Cardiac fibroblast (primary cell): ENCODE data around the gene FADS6.

ENCODE experiments used
- DNase-seq, 2 donors: peaks; one replicate each; pipeline versions ENCODE4 v3.0.0 to v3.0.0-alpha.2; 2010; ENCODE audit warnings: low read depth in 2 of 2
- H3K4me3 ChIP-seq, 2 donors: replicated peaks in 1 of 2; 1 replicate in 1 of 2; 2 replicates in 1 of 2; pipeline ENCODE4 v1.5.1; 2011; ENCODE audit warnings: low read depth in 2 of 2, low read length in 2 of 2, mild to moderate bottlenecking in 2 of 2, moderate library complexity in 1 of 2
- CTCF ChIP-seq: IDR thresholded peaks from one replicate; pipeline ENCODE4 v1.5.1; 2011; ENCODE audit warnings: low read depth, mild to moderate bottlenecking, low read length, inconsistent platforms

The FADS6 gene

GRCh38 chr17:74852237-74853047 is 41.0 kb downstream of the FADS6 start:
- TF ChIP-seq CTCF: no peak
- peak in 1 of 2 donors; percentile 13 for DNase-seq
- no peak overlapping the region for H3K4me3 ChIP-seq

GRCh38 chr17:74851612-74852236 is 41.7 kb downstream of the FADS6 start:
- no peak for DNase-seq
- no peak for TF ChIP-seq CTCF
- H3K4me3 ChIP-seq: no peak overlapping the region

GRCh38 chr17:74850914-74851313 is 42.5 kb downstream of the FADS6 start:
- DNase-seq: no peak
- no peak for TF ChIP-seq CTCF

GRCh38 chr17:74850310-74850709 is 43.1 kb downstream of the FADS6 start:
- no peak for TF ChIP-seq CTCF
- DNase-seq: no peak
- no peak overlapping the region for H3K4me3 ChIP-seq

More at GRCh38 chr17:74850914-74851313, 42.5 kb downstream of the FADS6 start:
- H3K4me3 ChIP-seq: no peak overlapping the region

GRCh38 chr17:74848656-74849399 is 44.6 kb downstream of the FADS6 start:
- DNase-seq: no peak
- no peak overlapping the region for H3K4me3 ChIP-seq
- TF ChIP-seq CTCF: no peak

- no peak overlapping the region for H3K4me3 ChIP-seq
- no peak for TF ChIP-seq CTCF
- no peak for DNase-seq
Measured at GRCh38 chr17:74846621-74847020, 46.8 kb downstream of the FADS6 start.
